Measurements from ENCODE around the gene PPM1E. TPM values are rescaled to one million over a fixed set of nuclear protein-coding genes. Genes with fewer than 3 reads are reported as not detected.

Gene PPM1E
- total and polyA plus RNA-seq, 2 of the 8 experiments (the other 6 are each of a cell fraction or from before 2014, with no cell fraction given): 5.0 to 10.4 TPM

DNA sequence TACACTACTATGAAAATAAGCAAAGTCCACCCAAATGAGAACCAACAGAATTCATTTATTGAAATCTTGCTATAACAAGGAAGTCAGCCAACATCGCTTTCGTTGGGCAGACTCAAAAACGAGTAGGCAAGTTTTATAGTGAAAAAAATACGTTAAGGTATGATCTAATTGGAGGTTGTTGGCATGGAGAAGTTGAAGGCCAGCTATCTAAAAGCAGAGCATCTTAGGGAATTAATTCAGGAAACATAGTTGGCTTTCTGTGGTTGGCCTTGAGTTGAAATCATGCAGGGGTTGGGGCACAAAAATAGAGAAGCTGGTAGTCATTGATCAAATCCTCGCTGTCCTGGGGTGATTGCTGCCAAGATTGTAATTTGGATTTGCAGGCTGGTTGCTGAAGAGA, 118.3 kb downstream of the PPM1E start:
- no peak for DNase-seq (ENCODE audit: low read depth in 1 of 2, low spot score in 2 of 2)
- Histone ChIP-seq H3K79me1 (ENCODE audit: low read depth, low read length) (no peaks in the 10 kb centered on the region), H3K4me2 (ENCODE audit: insufficient read depth in 1 of 2, low read depth in 2 of 2, low read length in 2 of 2) (no peak overlapping the region), H3K79me2 (ENCODE audit: control insufficient read depth in 1 of 2, insufficient read depth in 2 of 2, low read length in 2 of 2) (no peaks in the 10 kb centered on the region), H3K36me3 (ENCODE audit: control insufficient read depth in 2 of 4, insufficient read depth in 4 of 4, low read length in 3 of 4) (no peaks in the 10 kb centered on the region), H2AK5ac (ENCODE audit: low read depth, low read length) (no peak overlapping the region), H4K20me1 (replicated peaks in 1 of 2; ENCODE audit: control insufficient read depth in 1 of 2, insufficient read depth in 2 of 2, low read length in 2 of 2) (no peaks in the 10 kb centered on the region), H3K9ac (replicated peaks in 1 of 4; ENCODE audit: extremely low read depth in 1 of 4, low read depth in 3 of 4, low read length in 3 of 4) (no peak overlapping the region), H3K14ac (ENCODE audit: insufficient read length) (no peak overlapping the region), H3K27me3 (replicated peaks in 1 of 4; ENCODE audit: control insufficient read depth in 3 of 4, extremely low read depth in 1 of 4, insufficient read depth in 3 of 4, low read length in 3 of 4) (no peaks in the 10 kb centered on the region), H3K4me3 (ENCODE audit: extremely low read depth in 1 of 4, insufficient read depth in 2 of 4, low read depth in 3 of 4, low read length in 4 of 4) (no peak overlapping the region), H4K91ac (replicated peaks; ENCODE audit: insufficient read length, low read length) (no peak overlapping the region), H2BK15ac (ENCODE audit: low read length) (no peak overlapping the region), H2BK12ac (ENCODE audit: low read depth, low read length) (no peak overlapping the region), H3K4ac (replicated peaks; ENCODE audit: insufficient read length, low read depth, low read length) (no peak overlapping the region), H4K8ac (ENCODE audit: extremely low read depth, insufficient read depth, low read length) (no peak overlapping the region), H3K27ac (ENCODE audit: low read depth, low read length) (no peak overlapping the region), H3K4me1 (replicated peaks in 1 of 4; ENCODE audit: control insufficient read depth in 3 of 4, insufficient read depth in 4 of 4, low read length in 3 of 4) (no peaks in the 10 kb centered on the region), H2AFZ (ENCODE audit: low read length) (no peak overlapping the region), H2BK5ac (ENCODE audit: low read depth, low read length) (no peak overlapping the region), H4K5ac (ENCODE audit: insufficient read length, low read depth, low read length) (no peak overlapping the region), H2BK120ac (replicated peaks; ENCODE audit: low read depth, low read length) (no peak overlapping the region), H3K23ac (ENCODE audit: insufficient read length) (no peak overlapping the region), H3K23me2 (ENCODE audit: low read depth, low read length) (no peaks in the 10 kb centered on the region), H3K18ac (ENCODE audit: extremely low read depth, low read length) (no peak overlapping the region), H3K56ac (replicated peaks; ENCODE audit: insufficient read length, low read depth, low read length) (no peak overlapping the region), H2BK20ac (ENCODE audit: low read length) (no peak overlapping the region), H3K9me3 (ENCODE audit: insufficient read depth in 2 of 2, low read depth in 1 of 2, low read length in 1 of 2) (no peaks in the 10 kb centered on the region; a peak in 1 of 4 replicates)
- POLR2A ChIA-PET (ENCODE audit: partially characterized antibody): no interaction called here
- TF ChIP-seq CTCF (IDR thresholded peaks at IDR 0.05; ENCODE audit: control extremely low read depth in 1 of 3, insufficient read depth in 1 of 3, low read depth in 1 of 3, low read length in 3 of 3): no peak
- no peak for TF ChIP-seq TBP (IDR thresholded peaks at IDR 0.05; ENCODE audit: low read depth, low read length)
- TF ChIP-seq KDM1A (IDR thresholded peaks at IDR 0.05; ENCODE audit: borderline replicate concordance, low read length): no peak
- CTCF ChIA-PET (ENCODE audit: partially characterized antibody): interaction anchor here (0.7 kb wide), 1 partner anchor 113 kb away, joined by 4 read pairs; no protein-coding TSS in a partner anchor
- 89% methylated on average over 5 of the region's 5 CpGs; no CpG with 5 or more reads in 1 of the 2 experiments for WGBS, 2 experiments (ENCODE audit: extremely low coverage in 1 of 2, insufficient coverage in 1 of 2, insufficient read length in 1 of 2, insufficient replicate concordance in 2 of 2, low coverage in 1 of 2, low lambda C conversion rate in 2 of 2, missing lambda C conversion rate in 1 of 2)
- FAIRE-seq: no peak

Measured in H1 (cell line).